GM23338 (cell line): ENCODE measurements around the gene CMC1. TPM values are rescaled to one million over a fixed set of nuclear protein-coding genes. Genes with fewer than 3 reads are reported as not detected.

Source experiments
- ATAC-seq: fragments of 200-7000 bp; cut with Tn5 transposase; 3 replicates; pipeline ENCODE4 v1.9.1; 2020
- DNase-seq: peaks from one replicate; pipeline ENCODE4 v3.0.0-alpha.2; 2015; ENCODE audit warnings: low spot score
- H2AFZ ChIP-seq: fragments of 200-600 bp; sonication (generic); 2 replicates; pipeline ENCODE4 v1.8.0; 2016; ENCODE audit warnings: antibody characterized with exemption, mild to moderate bottlenecking, moderate library complexity
- H3F3A ChIP-seq: fragments of 200-600 bp; sonication (generic); replicated peaks from 2 replicates; pipeline ENCODE4 v1.8.0; 2017; ENCODE audit warnings: antibody characterized with exemption, mixed run types, low read depth
- H3K27ac ChIP-seq: fragments of 200-600 bp; sonication (generic); 2 replicates; pipeline ENCODE4 v1.6.1; 2016; ENCODE audit warnings: low read depth
- H3K27me3 ChIP-seq: fragments of 200-600 bp; sonication (generic); 2 replicates; pipeline ENCODE4 v1.8.0; 2016; ENCODE audit warnings: mild to moderate bottlenecking, mixed run types, moderate library complexity; ENCODE audit not compliant: insufficient read depth
- H3K36me3 ChIP-seq: fragments of 200-600 bp; sonication (generic); 2 replicates; pipeline ENCODE4 v1.8.0; 2016; ENCODE audit warnings: mild to moderate bottlenecking; ENCODE audit not compliant: insufficient read depth
- H3K4me1 ChIP-seq: fragments of 200-600 bp; sonication (generic); 2 replicates; pipeline ENCODE4 v1.8.0; 2016; ENCODE audit warnings: mild to moderate bottlenecking, moderate library complexity; ENCODE audit not compliant: insufficient read depth
- H3K4me2 ChIP-seq: fragments of 200-600 bp; sonication (generic); 2 replicates; pipeline ENCODE4 v1.7.1; 2017; ENCODE audit warnings: mixed run types
- H3K4me3 ChIP-seq: fragments of 200-600 bp; sonication (generic); 2 replicates; pipeline ENCODE4 v1.6.1; 2016; ENCODE audit warnings: mixed run types
- H3K79me2 ChIP-seq: fragments of 200-600 bp; sonication (generic); replicated peaks from 2 replicates; pipeline ENCODE4 v1.8.0; 2017; ENCODE audit warnings: mild to moderate bottlenecking; ENCODE audit not compliant: insufficient read depth
- H3K9me2 ChIP-seq: fragments of 200-600 bp; sonication (generic); 2 replicates; pipeline ENCODE4 v1.8.0; 2017; ENCODE audit not compliant: insufficient read depth
- H4K20me1 ChIP-seq: fragments of 200-600 bp; sonication (generic); replicated peaks from 2 replicates; pipeline ENCODE4 v1.8.0; 2017; ENCODE audit warnings: mild to moderate bottlenecking; ENCODE audit not compliant: insufficient read depth
- H3K27ac Mint-ChIP-seq: 2 replicates; pipeline ENCODE4 v1.8.0; 2020; ENCODE audit warnings: inconsistent platforms, mild to moderate bottlenecking, moderate library complexity, mixed read lengths
- H3K27me3 Mint-ChIP-seq: 3 replicates; pipeline ENCODE4 v1.8.0; 2022; ENCODE audit warnings: low read depth, mild to moderate bottlenecking, moderate library complexity, mixed read lengths, inconsistent platforms; ENCODE audit not compliant: insufficient read depth, poor library complexity
- H3K36me3 Mint-ChIP-seq: 3 replicates; pipeline ENCODE4 v1.8.0; 2021; ENCODE audit warnings: low read depth, mild to moderate bottlenecking, inconsistent platforms, moderate library complexity, mixed read lengths
- H3K4me1 Mint-ChIP-seq: 3 replicates; pipeline ENCODE4 v1.8.0; 2020; ENCODE audit warnings: mild to moderate bottlenecking, inconsistent platforms, mixed read lengths
- H3K4me3 Mint-ChIP-seq: 3 replicates; pipeline ENCODE4 v1.8.0; 2021; ENCODE audit warnings: moderate library complexity, mild to moderate bottlenecking, inconsistent platforms, mixed read lengths
- H3K9me3 Mint-ChIP-seq: 3 replicates; pipeline ENCODE4 v1.8.0; 2020; ENCODE audit warnings: moderate library complexity, mild to moderate bottlenecking, inconsistent platforms, mixed read lengths
- CREB1 ChIP-seq: fragments of 250-450 bp; sonication (Bioruptor Pico); IDR thresholded peaks from 2 replicates; pipeline ENCODE4 v1.5.0; 2020; ENCODE audit warnings: low read depth, mild to moderate bottlenecking, moderate library complexity
- CTCF ChIP-seq, 2 experiments: fragments of 200-600 bp in 1 of 2; sonication (generic) in 1 of 2; conservative IDR thresholded peaks; 2 replicates each; pipeline versions ENCODE4 v1.5.1 to v1.6.1; 2016 to 2017; ENCODE audit warnings: antibody characterized with exemption in 2 of 2, low read depth in 2 of 2, mild to moderate bottlenecking in 2 of 2, moderate library complexity in 1 of 2
- EZH2 ChIP-seq: fragments of 200-600 bp; sonication (generic); IDR thresholded peaks from one replicate; pipeline ENCODE4 v1.8.0; 2017; ENCODE audit warnings: antibody characterized with exemption, mild to moderate bottlenecking, low read depth; ENCODE audit not compliant: unreplicated experiment
- EZH2phosphoT487 ChIP-seq: fragments of 200-600 bp; sonication (generic); IDR thresholded peaks from one replicate; pipeline ENCODE4 v1.8.1; 2018; ENCODE audit warnings: antibody characterized with exemption; ENCODE audit not compliant: unreplicated experiment
- JUNB ChIP-seq: IDR thresholded peaks from one replicate; pipeline ENCODE4 v1.6.1; 2016; ENCODE audit warnings: antibody characterized with exemption; ENCODE audit not compliant: unreplicated experiment
- NANOG ChIP-seq: IDR thresholded peaks from 2 replicates; pipeline ENCODE4 v1.6.1; 2016; ENCODE audit warnings: antibody characterized with exemption, borderline replicate concordance
- POLR2AphosphoS5 ChIP-seq: IDR thresholded peaks from 2 replicates; pipeline ENCODE4 v1.6.1; 2016; ENCODE audit warnings: antibody characterized with exemption, low read depth
- REST ChIP-seq: IDR thresholded peaks from one replicate; pipeline ENCODE4 v1.6.1; 2018; ENCODE audit warnings: antibody characterized with exemption; ENCODE audit not compliant: unreplicated experiment
- STAT1 ChIP-seq: IDR thresholded peaks from one replicate; pipeline ENCODE4 v1.6.1; 2016; ENCODE audit warnings: antibody characterized with exemption; ENCODE audit not compliant: unreplicated experiment
- ZNF114 ChIP-seq: fragments of 250-450 bp; sonication (Bioruptor Pico); IDR thresholded peaks from 2 replicates; pipeline ENCODE4 v1.5.0; 2020; ENCODE audit warnings: mild to moderate bottlenecking, moderate library complexity
- ZNF331 ChIP-seq: fragments of 250-450 bp; sonication (Bioruptor Pico); IDR thresholded peaks from 2 replicates; pipeline ENCODE4 v1.5.0; 2020; ENCODE audit warnings: low read depth, mild to moderate bottlenecking, moderate library complexity
- polyA plus RNA-seq: library from polyadenylated mRNA; unstranded; fragments of >200 nt; fragmentation: Nextera tagmentation; extraction: Ambion mirVana; gene quantifications from 2 replicates; pipeline ENCODE4 v1.2.1, GENCODE V29; 2016
- total RNA-seq: library from RNA; depleted of rRNA; stranded (reverse); fragments of >200 nt; shearing (Covaris generic); gene quantifications from 2 replicates; pipeline ENCODE4 v1.2.3, GENCODE V29; 2014
- TF ChIP-seq, protein P1 (sequence below): fragments of 250-450 bp; sonication (Bioruptor Pico); IDR thresholded peaks from 2 replicates; pipeline ENCODE4 v1.5.0; 2020; ENCODE audit warnings: mild to moderate bottlenecking, moderate library complexity
- TF ChIP-seq, protein P2 (sequence below): IDR thresholded peaks from 2 replicates; pipeline ENCODE4 v1.6.1; 2016; ENCODE audit warnings: antibody characterized with exemption

The CMC1 gene
- total and polyA plus RNA-seq, 2 experiments from 2014 or later = 9.2 to 144 TPM

DNA sequence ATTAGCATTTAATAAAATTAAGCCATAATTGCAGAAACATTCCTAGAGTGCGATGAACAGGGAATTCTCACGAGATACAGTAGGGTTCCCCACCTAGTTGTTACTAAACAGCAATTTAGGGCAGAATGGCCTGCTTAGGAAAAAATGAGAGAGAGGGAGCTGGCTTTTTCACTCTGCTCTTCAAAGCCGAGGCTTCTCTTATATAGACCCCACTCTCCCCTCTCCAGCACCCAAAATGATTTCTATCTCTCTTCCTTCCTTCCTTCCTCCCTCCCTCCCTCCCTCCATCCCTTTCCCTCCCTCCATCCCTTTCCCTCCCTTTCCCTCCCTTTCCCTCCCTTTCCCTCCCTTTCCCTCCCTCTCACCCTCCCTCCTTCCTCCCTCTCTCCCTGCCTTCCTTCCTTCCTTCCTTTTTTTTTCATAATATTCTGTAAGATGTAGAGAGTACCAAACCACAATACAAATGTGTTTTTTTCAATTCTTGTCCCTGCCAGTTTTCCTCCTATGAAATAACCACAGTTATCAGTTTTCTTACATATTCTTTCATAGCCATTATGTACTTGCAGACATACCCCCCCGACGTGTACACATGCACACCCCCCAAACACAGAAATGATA is 59.0 kb downstream of the CMC1 start:
- no peak overlapping the region for H3K4me3 Mint-ChIP-seq
- Histone ChIP-seq H3K4me3 (no peak overlapping the region), H3K4me2 (no peak overlapping the region), H3K79me2 (no peaks in the 10 kb centered on the region), H3K27me3 (no peaks in the 10 kb centered on the region), H3K36me3 (no peaks in the 10 kb centered on the region), H3K27ac (no peak overlapping the region), H3F3A (no peaks in the 10 kb centered on the region), H2AFZ (no peak overlapping the region), H3K4me1 (no peaks in the 10 kb centered on the region), H4K20me1 (no peaks in the 10 kb centered on the region), H3K9me2 (no peaks in the 10 kb centered on the region)
- no peak overlapping the region for H3K27ac Mint-ChIP-seq
- H3K36me3 Mint-ChIP-seq = no peaks in the 10 kb centered on the region
- H3K9me3 Mint-ChIP-seq = no peaks in the 10 kb centered on the region
- H3K27me3 Mint-ChIP-seq = no peaks in the 10 kb centered on the region
- no peak for DNase-seq
- peaks cover 6% of the 10 kb centered on the region; the same call in 2 of the 3 replicates for H3K4me1 Mint-ChIP-seq
- ATAC-seq = no peak
- no peak for TF ChIP-seq JUNB
- no peak for TF ChIP-seq REST
- TF ChIP-seq, protein P1, sequence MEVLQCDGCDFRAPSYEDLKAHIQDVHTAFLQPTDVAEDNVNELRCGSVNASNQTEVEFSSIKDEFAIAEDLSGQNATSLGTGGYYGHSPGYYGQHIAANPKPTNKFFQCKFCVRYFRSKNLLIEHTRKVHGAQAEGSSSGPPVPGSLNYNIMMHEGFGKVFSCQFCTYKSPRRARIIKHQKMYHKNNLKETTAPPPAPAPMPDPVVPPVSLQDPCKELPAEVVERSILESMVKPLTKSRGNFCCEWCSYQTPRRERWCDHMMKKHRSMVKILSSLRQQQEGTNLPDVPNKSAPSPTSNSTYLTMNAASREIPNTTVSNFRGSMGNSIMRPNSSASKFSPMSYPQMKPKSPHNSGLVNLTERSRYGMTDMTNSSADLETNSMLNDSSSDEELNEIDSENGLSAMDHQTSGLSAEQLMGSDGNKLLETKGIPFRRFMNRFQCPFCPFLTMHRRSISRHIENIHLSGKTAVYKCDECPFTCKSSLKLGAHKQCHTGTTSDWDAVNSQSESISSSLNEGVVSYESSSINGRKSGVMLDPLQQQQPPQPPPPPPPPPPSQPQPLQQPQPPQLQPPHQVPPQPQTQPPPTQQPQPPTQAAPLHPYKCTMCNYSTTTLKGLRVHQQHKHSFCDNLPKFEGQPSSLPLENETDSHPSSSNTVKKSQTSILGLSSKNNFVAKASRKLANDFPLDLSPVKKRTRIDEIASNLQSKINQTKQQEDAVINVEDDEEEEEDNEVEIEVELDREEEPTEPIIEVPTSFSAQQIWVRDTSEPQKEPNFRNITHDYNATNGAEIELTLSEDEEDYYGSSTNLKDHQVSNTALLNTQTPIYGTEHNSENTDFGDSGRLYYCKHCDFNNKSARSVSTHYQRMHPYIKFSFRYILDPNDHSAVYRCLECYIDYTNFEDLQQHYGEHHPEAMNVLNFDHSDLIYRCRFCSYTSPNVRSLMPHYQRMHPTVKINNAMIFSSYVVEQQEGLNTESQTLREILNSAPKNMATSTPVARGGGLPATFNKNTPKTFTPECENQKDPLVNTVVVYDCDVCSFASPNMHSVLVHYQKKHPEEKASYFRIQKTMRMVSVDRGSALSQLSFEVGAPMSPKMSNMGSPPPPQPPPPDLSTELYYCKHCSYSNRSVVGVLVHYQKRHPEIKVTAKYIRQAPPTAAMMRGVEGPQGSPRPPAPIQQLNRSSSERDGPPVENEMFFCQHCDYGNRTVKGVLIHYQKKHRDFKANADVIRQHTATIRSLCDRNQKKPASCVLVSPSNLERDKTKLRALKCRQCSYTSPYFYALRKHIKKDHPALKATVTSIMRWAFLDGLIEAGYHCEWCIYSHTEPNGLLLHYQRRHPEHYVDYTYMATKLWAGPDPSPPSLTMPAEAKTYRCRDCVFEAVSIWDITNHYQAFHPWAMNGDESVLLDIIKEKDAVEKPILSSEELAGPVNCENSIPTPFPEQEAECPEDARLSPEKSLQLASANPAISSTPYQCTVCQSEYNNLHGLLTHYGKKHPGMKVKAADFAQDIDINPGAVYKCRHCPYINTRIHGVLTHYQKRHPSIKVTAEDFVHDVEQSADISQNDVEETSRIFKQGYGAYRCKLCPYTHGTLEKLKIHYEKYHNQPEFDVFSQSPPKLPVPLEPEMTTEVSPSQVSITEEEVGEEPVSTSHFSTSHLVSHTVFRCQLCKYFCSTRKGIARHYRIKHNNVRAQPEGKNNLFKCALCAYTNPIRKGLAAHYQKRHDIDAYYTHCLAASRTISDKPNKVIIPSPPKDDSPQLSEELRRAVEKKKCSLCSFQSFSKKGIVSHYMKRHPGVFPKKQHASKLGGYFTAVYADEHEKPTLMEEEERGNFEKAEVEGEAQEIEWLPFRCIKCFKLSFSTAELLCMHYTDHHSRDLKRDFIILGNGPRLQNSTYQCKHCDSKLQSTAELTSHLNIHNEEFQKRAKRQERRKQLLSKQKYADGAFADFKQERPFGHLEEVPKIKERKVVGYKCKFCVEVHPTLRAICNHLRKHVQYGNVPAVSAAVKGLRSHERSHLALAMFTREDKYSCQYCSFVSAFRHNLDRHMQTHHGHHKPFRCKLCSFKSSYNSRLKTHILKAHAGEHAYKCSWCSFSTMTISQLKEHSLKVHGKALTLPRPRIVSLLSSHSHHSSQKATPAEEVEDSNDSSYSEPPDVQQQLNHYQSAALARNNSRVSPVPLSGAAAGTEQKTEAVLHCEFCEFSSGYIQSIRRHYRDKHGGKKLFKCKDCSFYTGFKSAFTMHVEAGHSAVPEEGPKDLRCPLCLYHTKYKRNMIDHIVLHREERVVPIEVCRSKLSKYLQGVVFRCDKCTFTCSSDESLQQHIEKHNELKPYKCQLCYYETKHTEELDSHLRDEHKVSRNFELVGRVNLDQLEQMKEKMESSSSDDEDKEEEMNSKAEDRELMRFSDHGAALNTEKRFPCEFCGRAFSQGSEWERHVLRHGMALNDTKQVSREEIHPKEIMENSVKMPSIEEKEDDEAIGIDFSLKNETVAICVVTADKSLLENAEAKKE (CRISPR knock-in tag) = no peak
- TF ChIP-seq CREB1 (CRISPR knock-in tag) = no peak
- no peak for TF ChIP-seq NANOG
- no peak for TF ChIP-seq POLR2AphosphoS5
- TF ChIP-seq ZNF331 = no peak
- TF ChIP-seq CTCF (conservative IDR thresholded peaks at IDR 0.05; ENCODE audit: low read depth in 2 of 2) = no peak
- no peak for TF ChIP-seq EZH2phosphoT487
- no peak for TF ChIP-seq ZNF114
- TF ChIP-seq STAT1 = no peak
- no peak for TF ChIP-seq EZH2
- TF ChIP-seq, protein P2, sequence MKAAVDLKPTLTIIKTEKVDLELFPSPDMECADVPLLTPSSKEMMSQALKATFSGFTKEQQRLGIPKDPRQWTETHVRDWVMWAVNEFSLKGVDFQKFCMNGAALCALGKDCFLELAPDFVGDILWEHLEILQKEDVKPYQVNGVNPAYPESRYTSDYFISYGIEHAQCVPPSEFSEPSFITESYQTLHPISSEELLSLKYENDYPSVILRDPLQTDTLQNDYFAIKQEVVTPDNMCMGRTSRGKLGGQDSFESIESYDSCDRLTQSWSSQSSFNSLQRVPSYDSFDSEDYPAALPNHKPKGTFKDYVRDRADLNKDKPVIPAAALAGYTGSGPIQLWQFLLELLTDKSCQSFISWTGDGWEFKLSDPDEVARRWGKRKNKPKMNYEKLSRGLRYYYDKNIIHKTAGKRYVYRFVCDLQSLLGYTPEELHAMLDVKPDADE = no peak
